NCI-H345 treated with DMSO at 0.1 percent for 48 hours (cell line): ENCODE results near the gene VMP1.

Experiments used
- DNase-seq: peaks from one replicate; lab custom pipeline; 2025; ENCODE audit not compliant: unreplicated experiment; lab: John Stamatoyannopoulos, UW

The VMP1 gene

DNA sequence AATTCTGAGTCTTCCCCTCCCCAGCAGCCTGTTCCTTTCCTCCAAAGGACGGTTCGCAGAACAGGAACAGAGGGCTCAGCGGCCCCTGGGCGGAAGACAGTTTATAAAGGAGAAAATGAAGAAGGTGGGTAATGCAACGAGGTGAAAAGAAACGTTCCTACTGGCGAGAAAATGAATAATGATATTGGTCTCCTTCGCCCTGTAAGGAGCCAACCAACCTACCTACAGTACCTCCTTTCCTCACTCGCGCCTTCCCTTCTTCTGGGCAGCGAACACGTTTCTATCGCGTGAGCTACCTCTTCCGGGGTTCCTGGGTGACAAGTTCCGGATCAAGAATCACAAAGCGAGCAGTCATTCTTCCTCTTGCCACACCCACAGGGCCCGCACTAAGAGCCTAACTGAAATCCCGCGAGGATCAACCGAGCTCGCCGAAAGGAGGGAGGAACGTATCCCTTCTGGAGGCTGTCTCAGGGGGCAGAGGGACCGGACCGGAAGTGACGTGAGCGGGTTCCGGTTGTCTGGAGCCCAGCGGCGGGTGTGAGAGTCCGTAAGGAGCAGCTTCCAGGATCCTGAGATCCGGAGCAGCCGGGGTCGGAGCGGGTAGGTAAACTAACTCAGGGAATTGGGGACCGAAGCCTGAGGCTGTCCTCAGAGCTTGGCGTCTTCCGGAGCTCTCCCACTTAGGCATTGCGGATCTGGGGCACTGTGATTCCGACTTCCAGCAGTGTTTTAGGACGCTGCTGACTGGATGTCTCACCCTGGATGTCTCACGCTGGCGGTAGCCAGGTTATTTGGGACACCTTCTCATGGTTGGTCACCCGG lies at the start of gene VMP1, which contains the start of gene PTRH2:
VMP1 (plus strand) TSS at position 506 of the 822 bp plus-strand sequence. CDS start 23,793 bp downstream, outside the sequence.
PTRH2 (minus strand) TSS at position 282 of the 822 bp plus-strand sequence. CDS start 9,452 bp downstream, outside the sequence.
- peak; percentile 98 for DNase-seq

DNA sequence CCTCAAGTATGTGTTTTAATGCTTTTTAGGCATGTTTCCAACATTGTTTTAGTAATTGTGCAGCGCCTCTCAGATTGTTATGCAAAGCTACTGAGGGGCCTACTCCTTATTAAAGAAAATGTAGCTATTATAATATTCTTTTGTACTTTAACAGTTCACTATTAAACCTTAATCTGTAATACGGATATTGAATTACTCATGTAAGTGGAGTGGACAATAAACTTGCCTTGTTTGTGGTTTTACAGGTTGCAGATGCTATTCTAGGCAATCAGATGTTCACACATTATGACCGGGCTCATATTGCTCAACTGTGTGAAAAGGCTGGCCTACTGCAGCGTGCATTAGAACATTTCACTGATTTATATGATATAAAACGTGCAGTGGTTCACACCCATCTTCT lies 41.2 kb upstream of the VMP1 start:
- DNase-seq = no peak

DNA sequence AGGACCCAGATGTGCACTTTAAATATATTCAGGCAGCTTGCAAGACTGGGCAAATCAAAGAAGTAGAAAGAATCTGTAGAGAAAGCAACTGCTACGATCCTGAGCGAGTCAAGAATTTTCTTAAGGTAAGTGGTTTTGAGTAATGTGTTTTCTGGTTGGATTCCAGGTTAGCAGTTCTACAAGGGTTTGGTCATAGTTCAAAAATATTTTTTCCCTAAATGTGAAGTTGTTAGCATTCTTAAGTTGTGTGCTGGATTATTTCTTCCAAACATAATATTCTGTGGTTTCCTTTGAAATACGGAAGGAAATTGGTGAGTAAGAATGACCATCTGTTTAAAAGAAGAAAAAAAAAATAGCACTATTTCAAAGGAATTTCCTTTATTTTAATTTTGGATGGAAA lies 38.6 kb upstream of the VMP1 start:
- no peak for DNase-seq

- DNase-seq = no peak
These were observed 38.0 kb upstream of the VMP1 start for GRCh38 chr17:59669411-59669810.

DNA sequence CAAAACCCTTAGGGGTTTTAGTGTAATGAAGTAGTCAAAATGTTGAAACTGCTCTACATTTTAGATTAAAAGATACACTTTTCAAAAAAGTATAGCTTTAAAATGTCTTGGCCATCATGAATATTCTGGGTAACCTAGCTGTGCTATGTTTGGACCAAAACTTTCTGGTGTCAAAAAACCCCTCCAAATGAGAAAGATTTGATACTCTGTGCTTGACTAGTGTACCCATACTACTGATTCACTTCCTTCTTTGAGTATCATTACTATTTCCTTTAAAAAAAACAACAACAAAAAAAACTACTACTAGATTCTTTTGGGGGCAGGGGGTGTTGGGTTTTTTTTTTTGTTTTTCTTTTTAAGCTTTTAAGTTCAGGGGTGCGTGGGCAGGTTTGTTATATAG lies 37.5 kb upstream of the VMP1 start:
- DNase-seq = no peak

- DNase-seq = no peak
These were observed 36.1 kb upstream of the VMP1 start for GRCh38 chr17:59671386-59671785.

DNA sequence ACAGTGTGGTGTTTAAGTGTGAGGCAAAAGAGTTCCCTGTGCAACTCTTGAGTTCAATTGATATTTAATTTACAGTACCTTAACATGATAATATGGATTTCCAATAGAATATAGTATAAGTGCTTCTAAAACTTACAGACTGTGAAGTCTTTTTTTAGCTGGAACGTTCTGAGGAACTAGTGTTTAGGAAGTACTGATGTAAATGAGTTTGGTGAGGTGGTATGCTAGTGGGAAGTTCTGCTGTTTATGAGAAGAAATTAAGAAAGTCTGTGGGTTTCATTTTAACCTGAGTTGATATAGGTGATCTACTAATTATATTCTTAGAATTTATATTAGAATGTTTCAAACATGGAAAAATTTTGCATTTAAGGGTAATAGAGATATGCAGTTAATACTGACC lies 32.2 kb upstream of the VMP1 start:
- DNase-seq = no peak

DNA sequence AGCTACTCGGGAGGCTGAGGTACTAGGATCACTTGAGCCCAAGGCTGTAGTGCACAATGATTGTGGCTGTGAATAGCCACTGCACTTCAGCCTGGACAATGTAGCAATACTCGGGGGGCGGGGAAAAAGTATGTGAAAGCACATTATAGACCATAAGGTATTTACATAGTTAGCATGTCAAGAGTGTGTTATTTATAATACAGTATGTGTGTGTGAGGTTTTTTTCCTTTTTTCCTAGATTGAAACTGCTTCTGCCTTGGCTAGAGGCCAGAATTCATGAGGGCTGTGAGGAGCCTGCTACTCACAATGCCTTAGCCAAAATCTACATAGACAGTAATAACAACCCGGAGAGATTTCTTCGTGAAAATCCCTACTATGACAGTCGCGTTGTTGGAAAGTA lies 30.7 kb upstream of the VMP1 start:
- DNase-seq = no peak

DNA sequence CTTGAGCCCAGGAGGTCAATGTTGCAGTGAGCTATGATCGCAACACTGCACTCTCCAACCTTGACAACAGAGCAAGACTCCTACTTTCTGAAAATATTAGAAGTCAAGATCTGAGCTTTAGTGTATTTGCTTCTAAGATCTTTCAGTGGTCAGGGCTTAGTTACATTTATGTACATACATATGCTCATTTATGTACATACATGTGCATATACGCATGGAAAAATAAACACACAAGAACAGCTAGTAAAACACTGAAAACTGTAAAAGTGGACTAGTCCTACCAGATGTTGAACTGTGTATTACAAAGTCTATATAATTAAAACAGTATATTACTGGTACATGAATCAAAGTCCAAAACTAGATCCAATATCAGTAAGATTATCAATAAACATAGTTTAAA lies 28.5 kb upstream of the VMP1 start:
- DNase-seq = no peak

- DNase-seq = no peak
These were observed 27.1 kb upstream of the VMP1 start for GRCh38 chr17:59680314-59680713.

GRCh38 chr17:59683283-59683682 lies 24.2 kb upstream of the VMP1 start:
- DNase-seq = no peak

GRCh38 chr17:59684967-59685366 lies 22.5 kb upstream of the VMP1 start:
- no peak for DNase-seq

- DNase-seq = no peak
These were observed 19.4 kb upstream of the VMP1 start for GRCh38 chr17:59688008-59688407.

DNA sequence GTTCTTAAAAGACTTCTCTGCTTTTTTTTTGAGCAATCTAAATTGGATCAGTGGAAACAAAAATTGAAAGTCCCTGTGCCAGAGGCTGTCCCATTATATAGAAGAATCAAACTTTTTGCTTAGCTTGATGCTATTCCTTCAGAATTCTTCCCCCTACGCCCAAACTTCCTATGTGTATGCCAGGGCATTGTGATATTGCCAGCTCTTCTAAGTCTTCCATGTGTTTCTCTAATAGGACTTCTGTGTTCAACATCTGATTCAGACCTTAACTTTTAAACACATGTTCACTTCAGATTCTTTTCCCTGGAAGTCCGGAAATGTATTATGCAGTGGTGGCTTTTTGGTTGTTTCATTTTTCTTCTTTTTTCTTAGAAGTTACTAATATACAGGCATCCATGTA lies 19.0 kb upstream of the VMP1 start:
- DNase-seq = no peak

GRCh38 chr17:59693582-59693981 lies 13.9 kb upstream of the VMP1 start:
- DNase-seq = no peak

GRCh38 chr17:59694344-59694743 lies 13.1 kb upstream of the VMP1 start:
- no peak for DNase-seq

DNA sequence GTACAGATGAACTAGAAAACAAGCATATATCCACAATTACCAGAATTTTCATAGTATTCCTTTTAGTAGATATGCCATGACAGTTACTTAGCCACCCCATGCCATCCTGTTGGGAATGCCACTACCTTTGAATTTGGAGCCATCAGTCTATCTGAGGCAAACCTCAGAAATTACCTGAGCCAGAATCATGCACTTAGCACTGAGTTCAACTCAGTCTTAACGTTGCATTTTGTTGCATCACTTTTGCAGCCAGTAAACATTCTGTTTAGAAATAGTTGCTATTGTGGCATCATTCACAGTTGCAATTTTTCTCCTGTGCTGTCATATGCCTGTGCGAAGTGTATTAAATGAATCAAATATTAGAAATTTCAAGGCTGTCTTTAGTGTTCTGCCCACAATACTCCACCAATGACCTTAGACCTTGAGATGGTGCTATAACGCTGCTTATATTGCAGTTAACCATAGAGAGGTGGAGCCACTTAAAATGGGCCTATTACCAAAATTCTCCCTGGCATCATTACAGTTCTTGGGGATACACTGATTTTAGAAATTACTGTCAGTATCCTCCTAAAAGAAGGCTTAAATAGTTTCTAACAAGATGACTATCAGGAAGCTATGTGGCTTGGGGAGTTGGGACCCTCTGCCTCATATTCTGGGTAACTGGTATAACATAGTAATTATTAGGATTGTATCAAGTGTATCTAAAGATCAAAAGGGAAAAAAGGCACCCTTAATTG lies 11.3 kb upstream of the VMP1 start:
- no peak for DNase-seq

- no peak for DNase-seq
These were observed 10.7 kb upstream of the VMP1 start for GRCh38 chr17:59696682-59697277.

DNA sequence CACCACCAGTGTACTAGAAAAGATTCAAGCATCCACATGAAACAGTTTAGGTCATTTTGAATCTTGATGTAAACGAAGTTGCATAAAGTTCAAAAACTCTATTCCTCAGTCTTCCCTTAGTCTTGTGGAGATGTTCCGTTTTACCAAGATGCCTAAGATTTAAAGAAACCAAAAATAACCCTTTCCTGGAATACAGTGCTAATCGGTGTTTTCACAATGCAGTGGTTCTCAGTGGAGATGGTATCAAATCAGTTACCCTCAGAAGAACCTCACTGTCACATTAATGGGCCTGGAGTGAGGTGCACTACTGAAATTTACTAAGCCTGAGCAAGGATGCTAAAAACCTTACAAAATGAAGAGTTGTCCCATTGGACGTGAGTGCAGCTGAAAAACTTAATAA lies 9.3 kb upstream of the VMP1 start:
- no peak for DNase-seq

DNA sequence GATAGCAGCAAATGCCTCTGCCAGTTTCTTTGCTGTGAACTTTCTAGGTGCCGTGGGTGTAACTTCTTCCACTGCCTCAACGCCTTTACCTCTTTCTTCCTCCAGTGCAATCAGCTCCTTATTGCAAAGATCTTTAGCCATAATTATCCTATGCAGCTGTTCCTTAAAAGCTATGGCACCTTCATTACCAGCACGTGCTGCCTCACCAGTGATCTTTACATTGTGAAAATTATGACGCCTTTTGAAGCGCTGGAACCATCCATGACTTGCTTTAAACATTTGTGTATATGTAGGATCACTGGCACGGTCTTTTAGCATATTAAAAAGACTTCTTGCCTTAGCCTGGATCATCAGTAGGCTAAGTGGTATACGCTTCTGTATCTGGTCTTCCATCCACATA lies 8.2 kb upstream of the VMP1 start:
- no peak for DNase-seq

- DNase-seq = no peak
These were observed 7.7 kb upstream of the VMP1 start for GRCh38 chr17:59699786-59700185.

GRCh38 chr17:59702304-59702703 lies 5.2 kb upstream of the VMP1 start:
- DNase-seq = no peak
